HEK293 (cell line): ENCODE measurements around the gene PRSS33.

ENCODE experiments used
- CTCF ChIA-PET: fragments of 350-600 bp; formaldehyde crosslinking; extraction: SDS; loops from one replicate; lab custom pipeline; 2021; ENCODE audit warnings: antibody characterized with exemption; lab: Yijun Ruan, JAX
- POLR2A ChIA-PET: fragments of 300-600 bp; formaldehyde crosslinking; extraction: SDS; loops from one replicate; lab custom pipeline; 2020; ENCODE audit warnings: antibody characterized with exemption, inconsistent platforms; lab: Yijun Ruan, JAX
- H3K27ac ChIP-seq: fragments of 200-500 bp; sonication (Bioruptor generic); 2 replicates; pipeline ENCODE4 v1.5.1; 2014; ENCODE audit warnings: low read depth, low read length, control low read depth, inconsistent platforms; ENCODE audit errors: extremely low read depth
- H3K36me3 ChIP-seq, 2 experiments: fragments of 200-500 bp in 1 of 2; sonication (Bioruptor generic) in 1 of 2; 1 replicate in 1 of 2; 2 replicates in 1 of 2; pipeline ENCODE4 v1.5.1; 2014 to 2017; ENCODE audit warnings: inconsistent platforms in 2 of 2, low read length in 2 of 2; ENCODE audit not compliant: control insufficient read depth in 2 of 2, insufficient read depth in 1 of 2
- H3K4me1 ChIP-seq: fragments of 200-500 bp; sonication (Bioruptor generic); 2 replicates; pipeline ENCODE4 v1.5.1; 2014; ENCODE audit warnings: mild to moderate bottlenecking, low read length, inconsistent platforms; ENCODE audit not compliant: control insufficient read depth, insufficient read depth
- H3K4me3 ChIP-seq: 2 replicates; pipeline ENCODE4 v1.5.1; 2011; ENCODE audit warnings: low read depth, mild to moderate bottlenecking, control low read depth, low read length, moderate library complexity
- H3K9me3 ChIP-seq: fragments of 200-500 bp; sonication (Bioruptor generic); 2 replicates; pipeline ENCODE4 v1.5.1; 2014; ENCODE audit warnings: low read depth, low read length, inconsistent platforms; ENCODE audit not compliant: control insufficient read depth, insufficient read depth
- EGR2 ChIP-seq: fragments of 450-650 bp; formaldehyde crosslinking; IDR thresholded peaks from 2 replicates; pipeline ENCODE4 v1.5.1; 2016; ENCODE audit warnings: low read depth, missing biosample characterization, missing genetic modification characterization
- GLIS2 ChIP-seq: fragments of 450-650 bp; formaldehyde crosslinking; IDR thresholded peaks from 2 replicates; pipeline ENCODE4 v1.5.1; 2016; ENCODE audit warnings: missing biosample characterization, missing genetic modification characterization
- KLF8 ChIP-seq: fragments of 450-650 bp; formaldehyde crosslinking; IDR thresholded peaks from 2 replicates; pipeline ENCODE4 v1.5.1; 2016; ENCODE audit warnings: missing biosample characterization, missing genetic modification characterization
- WT1 ChIP-seq: fragments of 450-650 bp; formaldehyde crosslinking; IDR thresholded peaks from 2 replicates; pipeline ENCODE4 v1.5.1; 2016; ENCODE audit warnings: missing biosample characterization, missing genetic modification characterization
- ZBTB20 ChIP-seq: fragments of 450-650 bp; formaldehyde crosslinking; IDR thresholded peaks from 2 replicates; pipeline ENCODE4 v1.5.1; 2016; ENCODE audit warnings: missing biosample characterization, missing genetic modification characterization
- ZBTB48 ChIP-seq: fragments of 450-650 bp; formaldehyde crosslinking; IDR thresholded peaks from 2 replicates; pipeline ENCODE4 v1.5.1; 2016; ENCODE audit warnings: missing biosample characterization, missing genetic modification characterization
- ZBTB8A ChIP-seq: fragments of 450-650 bp; formaldehyde crosslinking; IDR thresholded peaks from 2 replicates; pipeline ENCODE4 v1.5.1; 2016; ENCODE audit warnings: missing biosample characterization, missing genetic modification characterization
- ZFHX2 ChIP-seq: fragments of 450-650 bp; formaldehyde crosslinking; conservative IDR thresholded peaks from 2 replicates; pipeline ENCODE4 v1.5.1; 2016; ENCODE audit warnings: missing biosample characterization, missing genetic modification characterization
- ZFP69B ChIP-seq: fragments of 450-650 bp; formaldehyde crosslinking; IDR thresholded peaks from 2 replicates; pipeline ENCODE4 v1.5.1; 2016; ENCODE audit warnings: missing biosample characterization, missing genetic modification characterization
- ZIC2 ChIP-seq: fragments of 450-650 bp; formaldehyde crosslinking; IDR thresholded peaks from 2 replicates; pipeline ENCODE4 v1.5.1; 2016; ENCODE audit warnings: missing biosample characterization, missing genetic modification characterization
- ZNF114 ChIP-seq: fragments of 450-650 bp; formaldehyde crosslinking; IDR thresholded peaks from 2 replicates; pipeline ENCODE4 v1.5.0; 2017; ENCODE audit warnings: missing biosample characterization, missing genetic modification characterization
- ZNF121 ChIP-seq: fragments of 450-650 bp; formaldehyde crosslinking; IDR thresholded peaks from 2 replicates; pipeline ENCODE4 v1.5.1; 2016; ENCODE audit warnings: missing biosample characterization, missing genetic modification characterization
- ZNF133 ChIP-seq: fragments of 450-650 bp; formaldehyde crosslinking; IDR thresholded peaks from 2 replicates; pipeline ENCODE4 v1.5.1; 2016; ENCODE audit warnings: missing biosample characterization, missing genetic modification characterization
- ZNF2 ChIP-seq: fragments of 450-650 bp; formaldehyde crosslinking; IDR thresholded peaks from 2 replicates; pipeline ENCODE4 v1.5.1; 2016; ENCODE audit warnings: missing biosample characterization, missing genetic modification characterization
- ZNF202 ChIP-seq: fragments of 450-650 bp; formaldehyde crosslinking; IDR thresholded peaks from 2 replicates; pipeline ENCODE4 v1.5.1; 2016; ENCODE audit warnings: missing biosample characterization, missing genetic modification characterization, borderline replicate concordance
- ZNF23 ChIP-seq: fragments of 450-650 bp; formaldehyde crosslinking; IDR thresholded peaks from 2 replicates; pipeline ENCODE4 v1.5.1; 2016; ENCODE audit warnings: missing biosample characterization, missing genetic modification characterization, borderline replicate concordance
- ZNF530 ChIP-seq: fragments of 450-650 bp; formaldehyde crosslinking; IDR thresholded peaks from 2 replicates; pipeline ENCODE4 v1.5.1; 2016; ENCODE audit warnings: low read depth, missing biosample characterization, missing genetic modification characterization
- ZNF555 ChIP-seq: fragments of 450-650 bp; formaldehyde crosslinking; conservative IDR thresholded peaks from 2 replicates; pipeline ENCODE4 v1.5.1; 2017; ENCODE audit warnings: missing biosample characterization, mild to moderate bottlenecking, missing genetic modification characterization, inconsistent platforms
- ZNF561 ChIP-seq: fragments of 450-650 bp; IDR thresholded peaks from 2 replicates; pipeline ENCODE4 v1.5.1; 2018; ENCODE audit warnings: missing biosample characterization, missing genetic modification characterization, borderline replicate concordance
- ZNF610 ChIP-seq: fragments of 450-650 bp; formaldehyde crosslinking; IDR thresholded peaks from 2 replicates; pipeline ENCODE4 v1.5.1; 2016; ENCODE audit warnings: missing biosample characterization, missing genetic modification characterization, borderline replicate concordance
- ZNF621 ChIP-seq: fragments of 450-650 bp; formaldehyde crosslinking; IDR thresholded peaks from 2 replicates; pipeline ENCODE4 v1.5.1; 2017; ENCODE audit warnings: missing biosample characterization, missing genetic modification characterization
- TF ChIP-seq, protein P1 (sequence below): fragments of 450-650 bp; formaldehyde crosslinking; optimal IDR thresholded peaks from 2 replicates; pipeline ENCODE3; 2016; ENCODE audit warnings: missing biosample characterization, mild to moderate bottlenecking, missing genetic modification characterization
- TF ChIP-seq, protein P2 (sequence below): fragments of 450-650 bp; formaldehyde crosslinking; IDR thresholded peaks from 2 replicates; pipeline ENCODE4 v1.5.1; 2016; ENCODE audit warnings: missing biosample characterization, missing genetic modification characterization
- TF ChIP-seq, protein P3 (sequence below): fragments of 450-650 bp; formaldehyde crosslinking; IDR thresholded peaks from 2 replicates; pipeline ENCODE4 v1.5.1; 2016; ENCODE audit warnings: missing biosample characterization, missing genetic modification characterization
- TF ChIP-seq, protein P4 (sequence below): fragments of 450-650 bp; formaldehyde crosslinking; IDR thresholded peaks from 2 replicates; pipeline ENCODE4 v1.5.1; 2016; ENCODE audit warnings: missing biosample characterization, missing genetic modification characterization
- TF ChIP-seq, protein P5 (sequence below): fragments of 450-650 bp; formaldehyde crosslinking; IDR thresholded peaks from 2 replicates; pipeline ENCODE4 v1.5.1; 2016; ENCODE audit warnings: missing biosample characterization, missing genetic modification characterization, low read depth

PRSS33 gene

DNA sequence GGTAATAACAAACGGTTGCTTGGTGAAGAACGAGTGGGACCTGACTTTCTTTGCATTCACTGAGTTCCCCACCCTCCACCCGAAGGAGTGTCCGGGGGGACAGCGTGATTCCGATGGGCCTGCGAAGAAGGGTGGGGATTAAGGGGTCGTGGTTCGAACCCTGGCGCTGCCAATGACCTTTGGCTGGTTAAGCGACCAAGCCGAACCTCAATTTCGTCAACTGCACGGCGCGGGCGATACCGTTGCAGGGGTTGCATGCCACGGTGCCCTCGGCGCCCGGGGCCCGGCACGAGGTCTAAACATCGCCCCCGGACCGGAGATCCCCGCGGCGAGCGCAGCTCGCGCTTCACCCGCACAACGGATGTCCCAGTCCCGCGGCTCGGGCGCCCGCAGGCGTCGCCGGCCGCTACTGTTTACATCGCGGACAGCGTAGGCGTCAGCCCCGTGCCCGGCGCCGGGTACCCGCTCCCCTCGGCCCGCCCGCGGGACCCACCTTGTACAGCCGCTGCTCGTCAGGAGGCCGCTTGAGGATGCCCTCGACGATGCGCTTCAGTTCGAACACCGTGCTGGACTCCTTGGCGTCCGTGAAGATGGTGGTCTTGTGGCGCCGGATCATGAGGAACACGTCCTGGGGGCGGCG is 10.7 kb downstream of the PRSS33 start:
- H3K4me1 ChIP-seq: peaks cover 2% of the 10 kb centered on the region; the same call in 1 of the 2 replicates
- H3K36me3 ChIP-seq: peaks cover 0 to 43% of the 10 kb centered on the region in 2 experiments; a peak in 1 of 3 replicates
- CTCF ChIA-PET: interaction anchor here (0.6 to 2.3 kb wide), 5 partner anchors 46 to 539 kb away, joined by 3 to 11 read pairs (median 4); no protein-coding TSS in a partner anchor
- POLR2A ChIA-PET: interaction anchor here (0.6 to 4.2 kb wide), 6 partner anchors 9 to 129 kb away, joined by 4 to 22 read pairs (median 5); partner anchors contain the start of gene SRRM2
- peak overlapping the region; percentile 86 for H3K4me3 ChIP-seq
- H3K9me3 ChIP-seq: no peaks in the 10 kb centered on the region
- peak overlapping the region; percentile 80; the same call in 1 of the 2 replicates for H3K27ac ChIP-seq
- TF ChIP-seq GLIS2 (tag by site-specific recombination) (peak; percentile 50; the same call in 1 of the 2 replicates), ZNF133 (tag by site-specific recombination) (no peak), EGR2 (peak; percentile 55; the same call in 1 of the 2 replicates), ZNF121 (tag by site-specific recombination) (no peak), ZBTB8A (tag by site-specific recombination) (peak; percentile 13; the same call in 1 of the 2 replicates), ZNF610 (tag by site-specific recombination) (peak; percentile 14; the same call in 1 of the 2 replicates), ZIC2 (tag by site-specific recombination) (no peak), ZNF23 (no peak), ZNF621 (no peak), WT1 (tag by site-specific recombination) (no peak), ZNF530 (tag by site-specific recombination) (no peak), ZNF555 (tag by site-specific recombination) (no peak), ZFHX2 (tag by site-specific recombination) (peak; percentile 86), KLF8 (tag by site-specific recombination) (no peak), ZFP69B (tag by site-specific recombination) (peak; percentile 84), ZNF2 (tag by site-specific recombination) (no peak), ZNF202 (tag by site-specific recombination) (no peak), ZNF114 (tag by site-specific recombination) (no peak), ZNF561 (tag by site-specific recombination) (no peak), ZBTB20 (tag by site-specific recombination) (peak; percentile 92), ZBTB48 (tag by site-specific recombination) (peak; percentile 48; the same call in 1 of the 2 replicates)
- TF ChIP-seq, protein P1, sequence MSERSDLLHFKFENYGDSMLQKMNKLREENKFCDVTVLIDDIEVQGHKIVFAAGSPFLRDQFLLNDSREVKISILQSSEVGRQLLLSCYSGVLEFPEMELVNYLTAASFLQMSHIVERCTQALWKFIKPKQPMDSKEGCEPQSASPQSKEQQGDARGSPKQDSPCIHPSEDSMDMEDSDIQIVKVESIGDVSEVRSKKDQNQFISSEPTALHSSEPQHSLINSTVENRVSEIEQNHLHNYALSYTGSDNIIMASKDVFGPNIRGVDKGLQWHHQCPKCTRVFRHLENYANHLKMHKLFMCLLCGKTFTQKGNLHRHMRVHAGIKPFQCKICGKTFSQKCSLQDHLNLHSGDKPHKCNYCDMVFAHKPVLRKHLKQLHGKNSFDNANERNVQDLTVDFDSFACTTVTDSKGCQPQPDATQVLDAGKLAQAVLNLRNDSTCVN (tag by site-specific recombination): peak; percentile 93
- TF ChIP-seq, protein P2, sequence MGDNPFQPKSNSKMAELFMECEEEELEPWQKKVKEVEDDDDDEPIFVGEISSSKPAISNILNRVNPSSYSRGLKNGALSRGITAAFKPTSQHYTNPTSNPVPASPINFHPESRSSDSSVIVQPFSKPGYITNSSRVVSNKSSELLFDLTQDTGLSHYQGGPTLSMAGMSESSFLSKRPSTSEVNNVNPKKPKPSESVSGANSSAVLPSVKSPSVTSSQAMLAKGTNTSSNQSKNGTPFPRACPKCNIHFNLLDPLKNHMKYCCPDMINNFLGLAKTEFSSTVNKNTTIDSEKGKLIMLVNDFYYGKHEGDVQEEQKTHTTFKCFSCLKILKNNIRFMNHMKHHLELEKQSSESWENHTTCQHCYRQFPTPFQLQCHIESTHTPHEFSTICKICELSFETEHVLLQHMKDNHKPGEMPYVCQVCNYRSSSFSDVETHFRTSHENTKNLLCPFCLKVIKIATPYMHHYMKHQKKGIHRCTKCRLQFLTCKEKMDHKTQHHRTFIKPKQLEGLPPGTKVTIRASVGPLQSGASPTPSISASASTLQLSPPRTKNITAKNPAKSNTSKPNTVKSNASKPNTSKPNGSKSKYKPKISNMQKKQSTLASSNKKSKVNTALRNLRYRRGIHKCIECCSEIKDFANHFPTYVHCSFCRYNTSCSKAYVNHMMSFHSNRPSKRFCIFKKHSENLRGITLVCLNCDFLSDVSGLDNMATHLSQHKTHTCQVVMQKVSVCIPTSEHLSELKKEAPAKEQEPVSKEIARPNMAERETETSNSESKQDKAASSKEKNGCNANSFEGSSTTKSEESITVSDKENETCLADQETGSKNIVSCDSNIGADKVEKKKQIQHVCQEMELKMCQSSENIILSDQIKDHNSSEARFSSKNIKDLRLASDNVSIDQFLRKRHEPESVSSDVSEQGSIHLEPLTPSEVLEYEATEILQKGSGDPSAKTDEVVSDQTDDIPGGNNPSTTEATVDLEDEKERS (tag by site-specific recombination): no peak
- TF ChIP-seq, protein P3, sequence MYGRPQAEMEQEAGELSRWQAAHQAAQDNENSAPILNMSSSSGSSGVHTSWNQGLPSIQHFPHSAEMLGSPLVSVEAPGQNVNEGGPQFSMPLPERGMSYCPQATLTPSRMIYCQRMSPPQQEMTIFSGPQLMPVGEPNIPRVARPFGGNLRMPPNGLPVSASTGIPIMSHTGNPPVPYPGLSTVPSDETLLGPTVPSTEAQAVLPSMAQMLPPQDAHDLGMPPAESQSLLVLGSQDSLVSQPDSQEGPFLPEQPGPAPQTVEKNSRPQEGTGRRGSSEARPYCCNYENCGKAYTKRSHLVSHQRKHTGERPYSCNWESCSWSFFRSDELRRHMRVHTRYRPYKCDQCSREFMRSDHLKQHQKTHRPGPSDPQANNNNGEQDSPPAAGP: 0 out of 2 replicates have a peak, but pooled peaks have one; percentile 41
- TF ChIP-seq, protein P4, sequence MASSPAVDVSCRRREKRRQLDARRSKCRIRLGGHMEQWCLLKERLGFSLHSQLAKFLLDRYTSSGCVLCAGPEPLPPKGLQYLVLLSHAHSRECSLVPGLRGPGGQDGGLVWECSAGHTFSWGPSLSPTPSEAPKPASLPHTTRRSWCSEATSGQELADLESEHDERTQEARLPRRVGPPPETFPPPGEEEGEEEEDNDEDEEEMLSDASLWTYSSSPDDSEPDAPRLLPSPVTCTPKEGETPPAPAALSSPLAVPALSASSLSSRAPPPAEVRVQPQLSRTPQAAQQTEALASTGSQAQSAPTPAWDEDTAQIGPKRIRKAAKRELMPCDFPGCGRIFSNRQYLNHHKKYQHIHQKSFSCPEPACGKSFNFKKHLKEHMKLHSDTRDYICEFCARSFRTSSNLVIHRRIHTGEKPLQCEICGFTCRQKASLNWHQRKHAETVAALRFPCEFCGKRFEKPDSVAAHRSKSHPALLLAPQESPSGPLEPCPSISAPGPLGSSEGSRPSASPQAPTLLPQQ (tag by site-specific recombination): peak; percentile 83
- TF ChIP-seq, protein P5, sequence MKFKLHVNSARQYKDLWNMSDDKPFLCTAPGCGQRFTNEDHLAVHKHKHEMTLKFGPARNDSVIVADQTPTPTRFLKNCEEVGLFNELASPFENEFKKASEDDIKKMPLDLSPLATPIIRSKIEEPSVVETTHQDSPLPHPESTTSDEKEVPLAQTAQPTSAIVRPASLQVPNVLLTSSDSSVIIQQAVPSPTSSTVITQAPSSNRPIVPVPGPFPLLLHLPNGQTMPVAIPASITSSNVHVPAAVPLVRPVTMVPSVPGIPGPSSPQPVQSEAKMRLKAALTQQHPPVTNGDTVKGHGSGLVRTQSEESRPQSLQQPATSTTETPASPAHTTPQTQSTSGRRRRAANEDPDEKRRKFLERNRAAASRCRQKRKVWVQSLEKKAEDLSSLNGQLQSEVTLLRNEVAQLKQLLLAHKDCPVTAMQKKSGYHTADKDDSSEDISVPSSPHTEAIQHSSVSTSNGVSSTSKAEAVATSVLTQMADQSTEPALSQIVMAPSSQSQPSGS (tag by site-specific recombination): no peak
